Mesenchymal stem cell (in vitro differentiated cells and primary cell): ENCODE measurements around the gene TUT4.

Experiments used
- DNase-seq: peaks from one replicate; pipeline ENCODE4 v3.0.0-alpha.2; 2013
- H2AFZ ChIP-seq: one replicate; pipeline ENCODE4 v1.6.1; 2013; ENCODE audit warnings: low read depth, mild to moderate bottlenecking, control low read depth, inconsistent platforms, low read length, moderate library complexity
- H2AK5ac ChIP-seq: 2 replicates; pipeline ENCODE4 v1.6.1; 2013; ENCODE audit warnings: low read length, moderate library complexity, mild to moderate bottlenecking, inconsistent platforms; ENCODE audit not compliant: severe bottlenecking
- H2BK120ac ChIP-seq: one replicate; pipeline ENCODE4 v1.6.1; 2013; ENCODE audit warnings: low read depth, mild to moderate bottlenecking, inconsistent platforms, low read length, moderate library complexity
- H2BK12ac ChIP-seq, 2 experiments: one replicate each; pipeline ENCODE4 v1.6.1; 2013; ENCODE audit warnings: inconsistent platforms in 2 of 2, low read length in 2 of 2, mild to moderate bottlenecking in 2 of 2, moderate library complexity in 2 of 2, control low read depth in 1 of 2
- H2BK15ac ChIP-seq: one replicate; pipeline ENCODE4 v1.6.1; 2013; ENCODE audit warnings: mild to moderate bottlenecking, low read depth, inconsistent platforms; ENCODE audit not compliant: poor library complexity, severe bottlenecking
- H2BK5ac ChIP-seq: 2 replicates; pipeline ENCODE4 v1.6.1; 2013; ENCODE audit warnings: low read depth, mild to moderate bottlenecking, low read length, control low read depth, inconsistent platforms; ENCODE audit not compliant: poor library complexity, severe bottlenecking
- H3K14ac ChIP-seq, 2 experiments: one replicate each; pipeline ENCODE4 v1.6.1; 2013; ENCODE audit warnings: inconsistent platforms in 2 of 2, low read length in 2 of 2, control low read depth in 1 of 2, mild to moderate bottlenecking in 1 of 2, moderate library complexity in 1 of 2
- H3K18ac ChIP-seq, 2 experiments: one replicate each; pipeline ENCODE4 v1.6.1; 2013; ENCODE audit warnings: inconsistent platforms in 2 of 2, low read length in 2 of 2, control low read depth in 1 of 2, low read depth in 1 of 2, mild to moderate bottlenecking in 1 of 2
- H3K23ac ChIP-seq, 2 experiments: one replicate each; pipeline ENCODE4 v1.6.1; 2013; ENCODE audit warnings: inconsistent platforms in 2 of 2, low read length in 2 of 2, mild to moderate bottlenecking in 2 of 2, moderate library complexity in 2 of 2, control low read depth in 1 of 2
- H3K27ac ChIP-seq: 2 replicates; pipeline ENCODE4 v1.5.1; 2013; ENCODE audit warnings: mild to moderate bottlenecking, moderate library complexity, low read length, control low read depth, inconsistent platforms; ENCODE audit not compliant: poor library complexity, severe bottlenecking
- H3K27me3 ChIP-seq, 2 experiments: 2 replicates each; pipeline versions ENCODE4 v1.6.1 to v1.7.0; 2013; ENCODE audit warnings: low read length in 2 of 2, mild to moderate bottlenecking in 2 of 2, moderate library complexity in 2 of 2, control low read depth in 1 of 2, inconsistent platforms in 1 of 2; ENCODE audit not compliant: control insufficient read depth in 1 of 2, insufficient read depth in 1 of 2
- H3K36me3 ChIP-seq, 2 experiments: 2 replicates each; pipeline versions ENCODE4 v1.6.1 to v1.7.0; 2013; ENCODE audit warnings: low read length in 2 of 2, control low read depth in 1 of 2, inconsistent platforms in 1 of 2, low read depth in 1 of 2, mild to moderate bottlenecking in 1 of 2; ENCODE audit not compliant: insufficient read depth in 2 of 2, control insufficient read depth in 1 of 2
- H3K4ac ChIP-seq, 2 experiments: one replicate each; pipeline ENCODE4 v1.6.1; 2013; ENCODE audit warnings: inconsistent platforms in 2 of 2, low read length in 2 of 2, mild to moderate bottlenecking in 2 of 2, moderate library complexity in 2 of 2, control low read depth in 1 of 2, low read depth in 1 of 2
- H3K4me1 ChIP-seq: 2 replicates; pipeline ENCODE4 v1.6.1; 2013; ENCODE audit warnings: low read depth, low read length, control low read depth; ENCODE audit not compliant: control insufficient read depth, insufficient read depth
- H3K4me2 ChIP-seq: 2 replicates; pipeline ENCODE4 v1.6.1; 2013; ENCODE audit warnings: low read length, mild to moderate bottlenecking, inconsistent platforms; ENCODE audit not compliant: poor library complexity, severe bottlenecking
- H3K4me3 ChIP-seq, 2 experiments: 2 replicates each; pipeline versions ENCODE4 v1.5.1 to v1.7.0; 2013; ENCODE audit warnings: low read length in 2 of 2, mild to moderate bottlenecking in 2 of 2, control low read depth in 1 of 2, low read depth in 1 of 2; ENCODE audit not compliant: insufficient read depth in 1 of 2
- H3K79me1 ChIP-seq: replicated peaks from 2 replicates; pipeline ENCODE4 v1.6.1; 2013; ENCODE audit warnings: mild to moderate bottlenecking, control low read depth, low read length, inconsistent platforms; ENCODE audit not compliant: poor library complexity, severe bottlenecking
- H3K9ac ChIP-seq: 2 replicates; pipeline ENCODE4 v1.7.0; 2013; ENCODE audit warnings: mild to moderate bottlenecking, low read length, moderate library complexity
- H3K9me3 ChIP-seq: 2 replicates; pipeline ENCODE4 v1.7.0; 2013; ENCODE audit warnings: mild to moderate bottlenecking, low read length; ENCODE audit not compliant: control insufficient read depth
- H4K8ac ChIP-seq: one replicate; pipeline ENCODE4 v1.6.1; 2013; ENCODE audit warnings: inconsistent platforms, mild to moderate bottlenecking, low read length, moderate library complexity
- H4K91ac ChIP-seq: one replicate; pipeline ENCODE4 v1.6.1; 2013; ENCODE audit warnings: mild to moderate bottlenecking, low read length, inconsistent platforms
- WGBS: methylation state at CpG from one replicate; pipeline ENCODE4 v1.1.7; 2013; ENCODE audit warnings: mixed read lengths; 5-methylcytosine and 5-hydroxymethylcytosine counted together

TUT4 gene

DNA sequence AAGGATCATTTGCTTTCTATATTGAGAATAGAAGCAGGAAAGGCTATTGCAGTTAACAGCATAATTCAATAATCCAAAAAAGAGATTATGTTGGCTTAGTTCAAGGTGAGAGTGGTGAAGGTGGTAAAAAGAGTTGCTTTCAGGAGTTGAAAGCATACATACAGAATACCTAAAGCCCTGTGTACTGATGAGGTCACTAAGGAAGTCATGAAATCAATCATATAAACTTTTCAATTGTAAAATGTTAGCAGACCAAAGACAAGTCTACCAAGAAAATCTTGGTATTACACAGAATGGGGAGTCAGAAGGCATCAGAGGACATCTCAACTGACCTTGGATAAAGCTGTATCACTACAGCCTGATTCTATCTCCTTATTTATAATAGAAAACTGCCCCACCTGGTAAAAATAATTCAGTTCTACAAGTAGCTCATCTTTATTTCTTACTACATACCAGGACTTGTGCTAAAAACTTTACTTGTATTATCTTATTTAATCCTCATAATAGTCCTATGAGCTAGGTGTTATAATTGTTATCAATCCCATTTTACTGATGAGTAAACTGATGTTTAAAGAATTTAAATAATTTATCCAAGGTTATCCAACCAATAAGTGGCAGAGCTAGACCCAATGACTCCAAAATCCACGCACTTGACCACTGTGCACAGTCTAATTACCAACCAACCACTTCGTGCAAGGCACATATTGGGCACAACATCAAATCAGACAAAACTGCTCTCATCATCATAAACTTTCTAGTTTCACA lies 40.9 kb downstream of the TUT4 start:
- Histone ChIP-seq H4K8ac (no peak overlapping the region), H2AFZ (no peak overlapping the region), H2BK12ac (no peak overlapping the region), H3K9ac (no peak overlapping the region), H3K4me3 (no peak overlapping the region), H2BK15ac (no peak overlapping the region), H3K79me1 (peaks cover 8% of the 10 kb centered on the region), H3K27ac (no peak overlapping the region), H2BK120ac (no peak overlapping the region), H3K4me1 (no peaks in the 10 kb centered on the region), H3K36me3 (peaks cover 3 to 52% of the 10 kb centered on the region in 2 experiments), H2AK5ac (no peak overlapping the region), H3K4me2 (no peak overlapping the region), H3K14ac (no peak overlapping the region), H3K18ac (no peak overlapping the region), H2BK5ac (no peak overlapping the region), H3K9me3 (no peaks in the 10 kb centered on the region), H3K4ac (no peak overlapping the region), H4K91ac (no peak overlapping the region), H3K23ac (no peak overlapping the region), H3K27me3 (no peaks in the 10 kb centered on the region)
- 100% methylated on average over 2 of the region's 2 CpGs for WGBS
- DNase-seq = no peak

GRCh38 chr1:52511439-52511838 lies 41.5 kb downstream of the TUT4 start:
- H2AFZ ChIP-seq = no peak overlapping the region
- H3K18ac ChIP-seq = no peak overlapping the region
- H3K4me1 ChIP-seq = no peaks in the 10 kb centered on the region
- no peak overlapping the region for H2BK5ac ChIP-seq
- H3K27me3 ChIP-seq = no peaks in the 10 kb centered on the region
- H3K9me3 ChIP-seq = no peaks in the 10 kb centered on the region
- peaks cover 3 to 57% of the 10 kb centered on the region in 2 experiments for H3K36me3 ChIP-seq
- H2BK120ac ChIP-seq = no peak overlapping the region
- H3K27ac ChIP-seq = no peak overlapping the region
- H3K23ac ChIP-seq = no peak overlapping the region
- no peak overlapping the region for H3K9ac ChIP-seq
- H4K8ac ChIP-seq = no peak overlapping the region
- no peak overlapping the region for H3K4me3 ChIP-seq
- no peak overlapping the region for H3K14ac ChIP-seq
- H2BK12ac ChIP-seq = no peak overlapping the region
- no peak overlapping the region for H2BK15ac ChIP-seq
- DNase-seq = no peak
- H4K91ac ChIP-seq = no peak overlapping the region
- H3K4ac ChIP-seq = no peak overlapping the region
- peaks cover 8% of the 10 kb centered on the region for H3K79me1 ChIP-seq
- no peak overlapping the region for H3K4me2 ChIP-seq
- 92% methylated on average over 2 of the region's 2 CpGs for WGBS
- no peak overlapping the region for H2AK5ac ChIP-seq

DNA sequence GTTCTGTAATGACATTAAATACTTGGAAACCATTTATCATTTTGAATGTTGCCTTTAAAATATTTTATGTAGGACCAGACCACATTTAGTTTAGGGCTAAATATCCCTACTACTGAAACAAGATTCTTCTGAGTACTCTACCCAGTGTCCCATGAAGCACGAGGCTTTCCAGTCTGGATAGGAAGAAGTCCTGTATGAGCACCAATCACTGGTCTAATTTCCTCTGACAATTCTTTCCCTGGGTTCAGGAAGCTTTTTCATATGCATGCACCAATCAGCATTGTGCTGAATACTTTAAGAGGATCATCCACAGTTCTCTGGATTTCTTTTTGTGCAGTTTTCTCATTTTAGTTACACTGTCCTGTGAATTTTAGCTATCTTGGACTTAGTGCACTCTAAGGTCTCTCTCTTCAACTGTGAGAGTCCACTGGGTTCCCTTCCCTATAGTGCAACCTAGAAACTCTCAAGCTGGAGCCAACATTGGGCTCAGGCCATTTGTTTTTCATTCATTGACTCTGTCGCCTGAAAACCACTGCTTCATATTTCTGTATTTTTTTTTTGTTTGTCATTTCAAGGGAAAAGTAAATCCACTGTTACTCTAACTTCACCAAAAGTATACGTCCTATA lies 45.9 kb downstream of the TUT4 start:
- 87% methylated on average over 2 of the region's 3 CpGs for WGBS
- no peak overlapping the region for H2AK5ac ChIP-seq
- no peak overlapping the region for H3K9ac ChIP-seq
- H3K14ac ChIP-seq = no peak overlapping the region
- H3K27me3 ChIP-seq = no peaks in the 10 kb centered on the region
- H2BK15ac ChIP-seq = no peak overlapping the region
- no peak overlapping the region for H4K8ac ChIP-seq
- no peak overlapping the region for H3K4me3 ChIP-seq
- DNase-seq = no peak
- no peak overlapping the region for H3K23ac ChIP-seq
- H2BK120ac ChIP-seq = no peak overlapping the region
- H3K4ac ChIP-seq = no peak overlapping the region
- no peak overlapping the region for H2BK12ac ChIP-seq
- H3K18ac ChIP-seq = no peak overlapping the region
- H3K36me3 ChIP-seq = peaks cover 6 to 42% of the 10 kb centered on the region in 2 experiments
- H3K4me2 ChIP-seq = no peak overlapping the region
- H4K91ac ChIP-seq = no peak overlapping the region
- H2AFZ ChIP-seq = no peak overlapping the region
- no peaks in the 10 kb centered on the region for H3K9me3 ChIP-seq
- peaks cover 10% of the 10 kb centered on the region for H3K79me1 ChIP-seq
- H2BK5ac ChIP-seq = no peak overlapping the region
- H3K27ac ChIP-seq = no peak overlapping the region
- H3K4me1 ChIP-seq = no peaks in the 10 kb centered on the region

DNA sequence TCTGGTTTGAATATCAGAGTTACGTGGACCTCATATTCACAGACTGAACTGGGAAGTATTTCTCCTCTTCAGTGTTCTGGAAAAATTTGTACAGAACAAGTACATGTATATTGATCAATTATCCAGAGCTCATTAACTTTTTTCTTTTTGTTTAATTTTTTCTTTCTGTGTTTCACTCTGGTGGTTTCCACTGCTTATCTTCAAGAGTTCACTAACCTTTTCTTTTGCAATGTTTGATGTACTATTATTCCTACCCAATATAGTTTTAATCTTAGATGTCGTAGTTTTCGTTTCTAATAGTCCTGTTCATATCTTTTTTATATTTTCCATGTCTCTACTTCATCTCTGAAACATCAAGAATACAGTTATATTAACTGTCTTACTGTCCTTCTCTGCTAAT lies 46.5 kb downstream of the TUT4 start:
- no peak overlapping the region for H3K9ac ChIP-seq
- H2BK5ac ChIP-seq = no peak overlapping the region
- no peak overlapping the region for H2AK5ac ChIP-seq
- no peak overlapping the region for H2BK120ac ChIP-seq
- peaks cover 6 to 38% of the 10 kb centered on the region in 2 experiments for H3K36me3 ChIP-seq
- DNase-seq = no peak
- H3K4me1 ChIP-seq = no peaks in the 10 kb centered on the region
- no peak overlapping the region for H3K4me3 ChIP-seq
- H4K8ac ChIP-seq = no peak overlapping the region
- H2BK15ac ChIP-seq = no peak overlapping the region
- no peak overlapping the region for H3K27ac ChIP-seq
- no peak overlapping the region for H3K14ac ChIP-seq
- no peaks in the 10 kb centered on the region for H3K9me3 ChIP-seq
- H2BK12ac ChIP-seq = no peak overlapping the region
- no peak overlapping the region for H3K23ac ChIP-seq
- H3K79me1 ChIP-seq = peaks cover 9% of the 10 kb centered on the region
- no peaks in the 10 kb centered on the region for H3K27me3 ChIP-seq
- WGBS = 95% methylated on average over 2 of the region's 3 CpGs
- no peak overlapping the region for H3K18ac ChIP-seq
- no peak overlapping the region for H3K4me2 ChIP-seq
- no peak overlapping the region for H2AFZ ChIP-seq
- no peak overlapping the region for H3K4ac ChIP-seq
- H4K91ac ChIP-seq = no peak overlapping the region
